Measurements from ENCODE around the gene RIBC2. TPM values are rescaled to one million over a fixed set of nuclear protein-coding genes. Genes with fewer than 3 reads are reported as not detected.

The RIBC2 gene
- total and polyA plus RNA-seq, 9 of the 15 experiments (the other 6 are each of a cell fraction or from before 2014, with no cell fraction given): not detected

GRCh38 chr22:45402466-45402985, 11.0 kb upstream of the RIBC2 start:
- FAIRE-seq: no peak
- Histone ChIP-seq H2AFZ (ENCODE audit: low read depth, low read length) (no peak overlapping the region), H4K20me1 (replicated peaks; ENCODE audit: control insufficient read depth, insufficient read depth, low read length) (no peaks in the 10 kb centered on the region), H3K9me1 (ENCODE audit: control insufficient read depth, insufficient read depth, low read length) (no peaks in the 10 kb centered on the region), H3K27me3 (ENCODE audit: control insufficient read depth in 2 of 2, insufficient read depth in 2 of 2, low read length in 2 of 2) (peaks cover 0 to 9% of the 10 kb centered on the region in 2 experiments; a peak in 3 of 5 replicates), H3K36me3 (ENCODE audit: control insufficient read depth, insufficient read depth, low read length) (no peaks in the 10 kb centered on the region), H3K9ac (ENCODE audit: insufficient read depth in 1 of 2, low read depth in 2 of 2, low read length in 2 of 2) (no peak overlapping the region), H3K4me2 (ENCODE audit: insufficient read depth, low read length) (no peak overlapping the region), H3K9me3 (replicated peaks; ENCODE audit: control insufficient read depth, insufficient read depth, low read depth, low read length) (no peaks in the 10 kb centered on the region), H3K4me3 (no peak overlapping the region), H3K27ac (ENCODE audit: extremely low read depth, low read depth, low read length) (no peak overlapping the region), H3K4me1 (replicated peaks in 1 of 2; ENCODE audit: control insufficient read depth in 2 of 2, insufficient read depth in 2 of 2, low read length in 2 of 2) (no peaks in the 10 kb centered on the region), H3K79me2 (ENCODE audit: control insufficient read depth, insufficient read depth, low read length) (no peaks in the 10 kb centered on the region)
- CTCF ChIA-PET (ENCODE audit: low intra/inter-chr PET ratio): no interaction called here
- WGBS (ENCODE audit: insufficient coverage, low coverage, missing lambda C conversion rate): 0% methylated on average over 3 of the region's 3 CpGs
- DNase-seq (ENCODE audit: extremely low read depth in 1 of 4, low spot score in 3 of 4): no peak
- intact Hi-C loops (cut with micrococcal nuclease): no loop called here
- TF ChIP-seq ZC3H4 (CRISPR knock-in tag; IDR thresholded peaks at IDR 0.05; ENCODE audit: borderline replicate concordance) (no peak), ETV5 (CRISPR knock-in tag; IDR thresholded peaks at IDR 0.05; ENCODE audit: low read depth) (no peak), SLC30A9 (CRISPR knock-in tag; IDR thresholded peaks at IDR 0.05) (no peak), CREBBP (IDR thresholded peaks at IDR 0.05; ENCODE audit: low read depth, low read length) (no peak), SMAD2 (IDR thresholded peaks at IDR 0.05; ENCODE audit: low read depth, low read length) (no peak), ESRRA (IDR thresholded peaks at IDR 0.05; ENCODE audit: borderline replicate concordance, low read depth) (no peak), ZNF174 (CRISPR knock-in tag; IDR thresholded peaks at IDR 0.05) (no peak), MITF (IDR thresholded peaks at IDR 0.05) (no peak), ARID4B (CRISPR knock-in tag; IDR thresholded peaks at IDR 0.05) (no peak), CHD2 (IDR thresholded peaks at IDR 0.05; ENCODE audit: low read depth, low read length) (no peak), ZMIZ1 (IDR thresholded peaks at IDR 0.05; ENCODE audit: low read depth in 2 of 2, low read length in 2 of 2) (no peak)
- no TSS peak for BruUV-seq (replicated peaks)
- POLR2A ChIA-PET: no interaction called here
- in situ Hi-C loops (cut with MboI): no loop called here
- ATAC-seq: no peak
